Caco-2 (cell line): Measurements from ENCODE around the gene SLC44A4. TPM values are rescaled to one million over a fixed set of nuclear protein-coding genes. Genes with fewer than 3 reads are reported as not detected.

Experiments used
- BruUV-seq: library from RNA; stranded (reverse); fragments of 400-500 nt; replicated peaks from 2 replicates; lab custom pipeline; 2021; lab: Mats Ljungman, UMichigan
- CTCF ChIA-PET: fragments of 300-600 bp; sonication (Branson Sonifier 250); formaldehyde crosslinking; loops from one replicate; lab custom pipeline; 2022; ENCODE audit warnings: antibody characterized with exemption; lab: Charles Lee
- POLR2A ChIA-PET: fragments of 300-600 bp; sonication (Branson Sonifier 250); formaldehyde crosslinking; loops from one replicate; lab custom pipeline; 2022; ENCODE audit warnings: antibody characterized with exemption; lab: Charles Lee
- DNase-seq, 2 experiments: peaks; one replicate each; pipeline versions ENCODE4 v3.0.0 to v3.0.0-alpha.2; 2020 to 2022
- H3K27me3 ChIP-seq: replicated peaks from 2 replicates; pipeline ENCODE4 v1.6.0; 2011; ENCODE audit warnings: low read length; ENCODE audit not compliant: control insufficient read depth, insufficient read depth
- H3K36me3 ChIP-seq: 2 replicates; pipeline ENCODE4 v1.5.1; 2011; ENCODE audit warnings: low read length; ENCODE audit not compliant: control insufficient read depth, insufficient read depth
- H3K4me1 ChIP-seq: fragments of 250-450 bp; sonication (Bioruptor Pico); 2 replicates; pipeline ENCODE4 v1.5.1; 2020; ENCODE audit warnings: mild to moderate bottlenecking
- H3K4me3 ChIP-seq: 2 replicates; pipeline ENCODE4 v1.5.1; 2011; ENCODE audit warnings: low read depth, mild to moderate bottlenecking, control low read depth, low read length
- H3K9me3 ChIP-seq: fragments of 250-450 bp; sonication (Bioruptor Pico); 2 replicates; pipeline ENCODE4 v1.5.1; 2020; ENCODE audit warnings: mild to moderate bottlenecking, moderate library complexity
- H3K27ac Mint-ChIP-seq: one replicate; pipeline ENCODE4 v1.8.0; 2022; ENCODE audit warnings: mixed read lengths; ENCODE audit not compliant: unreplicated experiment
- H3K27me3 Mint-ChIP-seq: one replicate; pipeline ENCODE4 v1.8.0; 2022; ENCODE audit warnings: mixed read lengths; ENCODE audit not compliant: insufficient read depth, unreplicated experiment
- H3K36me3 Mint-ChIP-seq: one replicate; pipeline ENCODE4 v1.8.0; 2022; ENCODE audit warnings: mild to moderate bottlenecking, mixed read lengths; ENCODE audit not compliant: insufficient read depth, unreplicated experiment
- H3K4me1 Mint-ChIP-seq: one replicate; pipeline ENCODE4 v1.8.0; 2022; ENCODE audit warnings: low read depth, mixed read lengths; ENCODE audit not compliant: unreplicated experiment
- H3K4me3 Mint-ChIP-seq: one replicate; pipeline ENCODE4 v1.8.0; 2022; ENCODE audit warnings: mild to moderate bottlenecking, moderate library complexity, mixed read lengths; ENCODE audit not compliant: unreplicated experiment
- H3K9me3 Mint-ChIP-seq: one replicate; pipeline ENCODE4 v1.8.0; 2022; ENCODE audit warnings: mixed read lengths; ENCODE audit not compliant: unreplicated experiment
- intact Hi-C: fragments of 100-400 bp; cut with micrococcal nuclease; formaldehyde crosslinking; loops from one replicate; pipeline ENCODE4 v1.10.0; 2022; ENCODE audit not compliant: unreplicated experiment
- total RNA-seq: library from RNA; stranded (reverse); gene quantifications from 2 replicates; pipeline ENCODE4 v1.2.3, GENCODE V29; 2022
- TF ChIP-seq, protein P1 (sequence below), 2 experiments: fragments of 200-600 bp in 1 of 2; IDR thresholded peaks; 1 replicate in 1 of 2; 2 replicates in 1 of 2; pipeline versions ENCODE4 v1.5.1 to v1.8.0; 2011 to 2022; ENCODE audit warnings: antibody characterized with exemption in 1 of 2, control low read depth in 1 of 2, inconsistent platforms in 1 of 2, low read depth in 1 of 2, low read length in 1 of 2, mild to moderate bottlenecking in 1 of 2, moderate library complexity in 1 of 2; ENCODE audit not compliant: insufficient read depth in 1 of 2, severe bottlenecking in 1 of 2, unreplicated experiment in 1 of 2

Gene SLC44A4
- total RNA-seq, 1 experiment from 2014 or later = 0.57 TPM

GRCh38 chr6:31876357-31876756, 2.4 kb downstream of the SLC44A4 start:
- Mint-ChIP-seq H3K9me3 (no peaks in the 10 kb centered on the region), H3K4me1 (peaks cover 8% of the 10 kb centered on the region), H3K27ac (no peak overlapping the region), H3K27me3 (no peaks in the 10 kb centered on the region), H3K36me3 (peaks cover 14% of the 10 kb centered on the region), H3K4me3 (no peak overlapping the region)
- Histone ChIP-seq H3K36me3 (no peaks in the 10 kb centered on the region; the same call in 1 of the 2 replicates), H3K4me3 (no peak overlapping the region), H3K4me1 (peaks cover 15% of the 10 kb centered on the region; the same call in 1 of the 2 replicates), H3K9me3 (no peaks in the 10 kb centered on the region), H3K27me3 (no peaks in the 10 kb centered on the region)
- DNase-seq = no peak
- BruUV-seq = no TSS peak
- ChIA-PET CTCF (no interaction called here), POLR2A (no interaction called here)
- TF ChIP-seq, protein P1, sequence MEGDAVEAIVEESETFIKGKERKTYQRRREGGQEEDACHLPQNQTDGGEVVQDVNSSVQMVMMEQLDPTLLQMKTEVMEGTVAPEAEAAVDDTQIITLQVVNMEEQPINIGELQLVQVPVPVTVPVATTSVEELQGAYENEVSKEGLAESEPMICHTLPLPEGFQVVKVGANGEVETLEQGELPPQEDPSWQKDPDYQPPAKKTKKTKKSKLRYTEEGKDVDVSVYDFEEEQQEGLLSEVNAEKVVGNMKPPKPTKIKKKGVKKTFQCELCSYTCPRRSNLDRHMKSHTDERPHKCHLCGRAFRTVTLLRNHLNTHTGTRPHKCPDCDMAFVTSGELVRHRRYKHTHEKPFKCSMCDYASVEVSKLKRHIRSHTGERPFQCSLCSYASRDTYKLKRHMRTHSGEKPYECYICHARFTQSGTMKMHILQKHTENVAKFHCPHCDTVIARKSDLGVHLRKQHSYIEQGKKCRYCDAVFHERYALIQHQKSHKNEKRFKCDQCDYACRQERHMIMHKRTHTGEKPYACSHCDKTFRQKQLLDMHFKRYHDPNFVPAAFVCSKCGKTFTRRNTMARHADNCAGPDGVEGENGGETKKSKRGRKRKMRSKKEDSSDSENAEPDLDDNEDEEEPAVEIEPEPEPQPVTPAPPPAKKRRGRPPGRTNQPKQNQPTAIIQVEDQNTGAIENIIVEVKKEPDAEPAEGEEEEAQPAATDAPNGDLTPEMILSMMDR (IDR thresholded peaks at IDR 0.05; ENCODE audit: insufficient read depth in 1 of 2, low read depth in 1 of 2, low read length in 1 of 2, severe bottlenecking in 1 of 2, unreplicated experiment in 1 of 2) = no peak
- intact Hi-C loops = no loop called here

- Histone ChIP-seq H3K9me3 (no peaks in the 10 kb centered on the region), H3K4me1 (peaks cover 15% of the 10 kb centered on the region; the same call in 1 of the 2 replicates), H3K4me3 (no peak overlapping the region), H3K27me3 (no peaks in the 10 kb centered on the region), H3K36me3 (no peaks in the 10 kb centered on the region; the same call in 1 of the 2 replicates)
- peaks cover 9% of the 10 kb centered on the region for H3K36me3 Mint-ChIP-seq
- intact Hi-C loops = no loop called here
- H3K9me3 Mint-ChIP-seq = no peaks in the 10 kb centered on the region
- ChIA-PET POLR2A (interaction anchor here (0.6 to 0.8 kb wide), 2 partner anchors 61 to 135 kb away, joined by 3 read pairs; partner anchors contain the start of genes HSPA1A and HSPA1L), CTCF (no interaction called here)
- no peaks in the 10 kb centered on the region for H3K27me3 Mint-ChIP-seq
- no peak overlapping the region for H3K4me3 Mint-ChIP-seq
- BruUV-seq = no TSS peak
- H3K4me1 Mint-ChIP-seq = peaks cover 8% of the 10 kb centered on the region
- DNase-seq = no peak
- H3K27ac Mint-ChIP-seq = no peak overlapping the region
- TF ChIP-seq, protein P1 (IDR thresholded peaks at IDR 0.05; ENCODE audit: insufficient read depth in 1 of 2, low read depth in 1 of 2, low read length in 1 of 2, severe bottlenecking in 1 of 2, unreplicated experiment in 1 of 2) = no peak
Measured at GRCh38 chr6:31875877-31876276, 2.9 kb downstream of the SLC44A4 start.

- H3K4me3 Mint-ChIP-seq = no peak overlapping the region
- Histone ChIP-seq H3K4me1 (peaks cover 15% of the 10 kb centered on the region; the same call in 1 of the 2 replicates), H3K36me3 (no peaks in the 10 kb centered on the region; the same call in 1 of the 2 replicates), H3K4me3 (no peak overlapping the region), H3K9me3 (no peaks in the 10 kb centered on the region), H3K27me3 (no peaks in the 10 kb centered on the region)
- DNase-seq = no peak
- intact Hi-C loops = no loop called here
- H3K9me3 Mint-ChIP-seq = no peaks in the 10 kb centered on the region
- H3K27ac Mint-ChIP-seq = no peak overlapping the region
- no peaks in the 10 kb centered on the region for H3K27me3 Mint-ChIP-seq
- POLR2A ChIA-PET = interaction anchor here (0.6 to 0.8 kb wide), 2 partner anchors 60 to 134 kb away, joined by 3 read pairs; partner anchors contain the start of genes HSPA1A and HSPA1L
- no TSS peak for BruUV-seq
- CTCF ChIA-PET = interaction anchor here (0.6 to 1.5 kb wide), 3 partner anchors 12 to 328 kb away, joined by 3 to 4 read pairs (median 4); partner anchors contain the start of genes ATP6V1G2 and NEU1
- peaks cover 6% of the 10 kb centered on the region for H3K36me3 Mint-ChIP-seq
- H3K4me1 Mint-ChIP-seq = peaks cover 8% of the 10 kb centered on the region
- TF ChIP-seq, protein P1 (IDR thresholded peaks at IDR 0.05; ENCODE audit: insufficient read depth in 1 of 2, low read depth in 1 of 2, low read length in 1 of 2, severe bottlenecking in 1 of 2, unreplicated experiment in 1 of 2) = no peak
Measured at GRCh38 chr6:31874836-31875572, 3.8 kb downstream of the SLC44A4 start.
